ENCODE results near the gene BLOC1S4.
"Not testable (repeated sequence)": the region's sequence is repeated elsewhere in the genome, so short reads cannot be mapped to it uniquely, and the experiment has no call there.

The BLOC1S4 gene

GRCh38 chr4:6754481-6755087 lies 38.6 kb downstream of the BLOC1S4 start:
- intact Hi-C loops (cut with DNase I) = no loop called here
- peak in 2 of 10 donors; percentile 4 to 9 for DNase-seq

- DNase-seq = peak in 3 of 10 donors; percentile 9 to 63 (median 22)
- intact Hi-C loops (cut with DNase I) = no loop called here
These were observed 39.2 kb downstream of the BLOC1S4 start for GRCh38 chr4:6755088-6755753.

GRCh38 chr4:6756345-6756744 lies 40.4 kb downstream of the BLOC1S4 start:
- DNase-seq; intact Hi-C loops (cut with DNase I): not testable (repeated sequence)

GRCh38 chr4:6758728-6759127 lies 42.8 kb downstream of the BLOC1S4 start:
- peak in 2 of 10 donors; percentile 1 to 7 for DNase-seq

GRCh38 chr4:6760865-6761264 lies 44.9 kb downstream of the BLOC1S4 start:
- intact Hi-C loops (cut with DNase I) = no loop called here
- DNase-seq = peak in 2 of 10 donors; percentile 50 to 59

More at GRCh38 chr4:6758728-6759127, 42.8 kb downstream of the BLOC1S4 start:
- intact Hi-C loops (cut with DNase I) = no loop called here

- intact Hi-C loops (cut with DNase I) = no loop called here
- peak in 9 of 10 donors; percentile 48 to 94 (median 78) for DNase-seq
These were observed 46.0 kb downstream of the BLOC1S4 start for GRCh38 chr4:6761649-6762615.

- intact Hi-C loops (cut with DNase I) = no loop called here
- peak in 2 of 10 donors; percentile 37 to 62 for DNase-seq
These were observed 47.4 kb downstream of the BLOC1S4 start for GRCh38 chr4:6763330-6763851.

GRCh38 chr4:6764976-6765620 lies 49.1 kb downstream of the BLOC1S4 start:
- DNase-seq = peak in 2 of 10 donors; percentile 22 to 57
- intact Hi-C loops (cut with DNase I) = no loop called here

GRCh38 chr4:6765703-6766102 lies 49.7 kb downstream of the BLOC1S4 start:
- intact Hi-C loops (cut with DNase I) = no loop called here
- no peak for DNase-seq

Data from posterior cingulate gyrus (tissue), 11 donors.